GM21825 (cell line): Measurements from ENCODE around the gene ATP6V1C2.
"Not testable (repeated sequence)": the region's sequence is repeated elsewhere in the genome, so short reads cannot be mapped to it uniquely, and the experiment has no call there.

Experiments used
- ATAC-seq: cut with Tn5 transposase; IDR thresholded peaks from one replicate; pipeline ENCODE4 v1.9.1; 2021; ENCODE audit warnings: mild to moderate bottlenecking, moderate library complexity; ENCODE audit not compliant: unreplicated experiment

The ATP6V1C2 gene

GRCh38 chr2:10783421-10783820 lies 62.0 kb downstream of the ATP6V1C2 start:
- ATAC-seq = no peak

GRCh38 chr2:10784719-10785118 lies 63.3 kb downstream of the ATP6V1C2 start:
- ATAC-seq = no peak

- ATAC-seq = no peak
These were observed 63.8 kb downstream of the ATP6V1C2 start for GRCh38 chr2:10785260-10785659.

DNA sequence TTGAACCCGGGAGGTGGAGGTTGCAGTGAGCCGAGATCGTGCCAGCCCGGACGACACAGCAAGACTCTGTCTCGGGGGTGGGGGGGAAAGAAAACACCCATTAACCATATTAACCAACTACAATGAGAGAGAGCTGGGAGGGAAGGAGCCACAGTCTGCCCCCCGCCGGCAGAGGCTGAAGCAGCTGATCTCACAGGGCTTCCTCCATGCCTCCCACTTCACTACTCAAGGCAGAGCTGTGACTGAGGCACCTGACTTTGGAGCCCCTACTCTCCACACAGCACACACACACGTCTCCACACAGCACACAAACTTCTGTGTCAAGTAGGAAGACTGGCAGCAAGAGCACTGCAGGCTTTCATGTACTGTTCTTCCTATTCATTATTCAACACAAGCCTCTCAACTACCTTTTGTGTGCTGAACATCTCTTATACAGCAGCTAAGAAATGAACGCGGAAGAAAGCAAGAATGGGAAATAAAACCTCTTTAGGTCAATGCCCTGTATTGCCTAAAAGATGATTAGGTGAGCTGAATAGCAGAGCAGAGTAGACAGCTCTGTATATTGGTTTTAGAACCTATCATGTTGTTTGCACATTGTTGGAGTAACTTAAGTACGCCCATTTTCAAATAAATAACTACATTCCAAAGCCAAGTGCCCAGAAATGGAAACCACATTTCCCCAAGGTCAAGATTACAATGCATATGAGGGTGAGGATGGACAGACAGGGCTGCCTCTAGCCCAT lies 65.0 kb downstream of the ATP6V1C2 start:
- ATAC-seq = no peak

DNA sequence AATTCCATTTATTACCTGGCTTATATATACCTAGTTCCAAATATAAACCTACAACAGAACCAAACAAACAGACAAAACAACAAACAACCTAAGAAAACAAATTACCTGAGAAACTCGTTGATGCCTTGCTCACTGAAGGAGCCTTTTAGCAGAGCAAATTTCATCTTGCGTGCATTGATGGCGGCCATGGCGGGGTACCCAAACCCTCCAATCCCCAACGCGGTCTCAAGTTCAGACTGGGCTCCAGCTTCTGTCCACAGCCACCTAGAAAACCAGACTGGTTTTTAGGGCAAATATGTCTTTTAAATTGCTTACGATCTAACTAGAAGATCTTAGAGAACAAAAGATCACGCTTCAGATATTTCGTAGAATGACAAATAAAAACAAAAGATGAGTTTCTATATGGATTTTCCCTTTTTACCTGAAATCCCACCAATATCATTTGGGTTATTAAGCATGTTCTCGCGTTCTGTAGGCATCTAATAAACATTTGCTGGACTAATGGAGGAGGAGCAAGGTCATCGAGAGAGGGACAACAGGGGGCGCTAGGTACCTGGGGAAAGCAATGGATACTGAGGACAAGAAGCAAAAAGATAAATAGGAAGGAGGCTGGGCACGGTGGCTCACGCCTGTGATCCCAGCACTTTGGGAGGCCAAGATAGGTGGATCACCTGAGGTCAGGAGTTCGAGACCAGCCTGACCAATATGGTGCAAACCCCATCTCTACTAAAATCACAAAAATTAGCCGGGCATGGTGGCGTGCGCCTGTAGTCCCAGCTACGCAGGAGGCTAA lies 65.9 kb downstream of the ATP6V1C2 start:
- no peak for ATAC-seq

DNA sequence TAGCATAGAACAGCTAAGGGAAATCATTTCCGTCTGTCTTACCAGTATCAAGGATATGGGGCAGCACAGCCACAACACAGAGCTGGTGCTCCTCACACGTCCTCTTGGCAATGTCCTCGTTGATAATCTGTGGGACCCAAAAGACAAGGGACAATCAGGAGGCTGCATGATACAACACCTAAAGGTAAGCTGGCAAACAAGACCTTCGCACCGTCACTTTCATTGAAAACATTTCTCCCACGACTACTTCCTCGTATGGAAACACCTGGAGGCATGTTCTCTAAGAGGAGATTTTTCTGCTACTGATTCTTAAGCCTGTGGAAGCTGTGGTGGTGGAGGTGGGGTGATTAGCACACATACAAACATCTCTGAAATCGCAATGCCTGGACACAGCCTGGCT lies 67.4 kb downstream of the ATP6V1C2 start:
- no peak for ATAC-seq

GRCh38 chr2:10790228-10790973 lies 69.0 kb downstream of the ATP6V1C2 start:
- peak; percentile 66 for ATAC-seq

DNA sequence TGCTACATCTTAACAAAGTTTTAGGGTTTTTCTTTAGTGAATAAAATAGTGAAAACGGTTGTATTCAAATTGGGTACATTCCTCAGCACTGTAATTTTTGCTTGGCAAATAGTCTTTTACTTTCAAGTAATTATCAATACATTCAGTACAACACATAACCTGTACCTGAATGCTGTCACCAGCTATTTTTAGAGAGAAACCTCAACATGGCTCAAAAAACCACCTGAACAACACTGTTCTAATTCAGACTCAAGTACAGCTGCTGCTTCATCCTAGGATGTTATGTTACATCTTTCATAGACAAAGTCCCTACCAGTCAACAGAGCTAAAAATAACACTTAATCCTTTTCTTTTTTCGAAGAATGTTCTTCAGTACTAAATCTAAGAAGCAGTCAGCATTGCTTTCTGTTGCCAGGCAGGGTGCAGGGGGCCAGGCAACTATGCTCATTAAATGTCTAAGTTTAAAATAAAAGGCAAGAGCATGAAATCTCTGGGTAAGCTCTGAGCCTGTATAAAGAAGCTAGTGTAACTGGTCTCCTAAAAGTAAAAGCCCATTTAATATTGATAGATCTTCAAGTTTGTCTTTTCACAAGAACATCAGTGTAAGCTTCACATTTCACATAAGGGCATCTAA lies 70.7 kb downstream of the ATP6V1C2 start:
- ATAC-seq = no peak

GRCh38 chr2:10792660-10793400 lies 71.4 kb downstream of the ATP6V1C2 start:
- no peak for ATAC-seq

GRCh38 chr2:10793816-10794215 lies 72.4 kb downstream of the ATP6V1C2 start:
- no peak for ATAC-seq

GRCh38 chr2:10794876-10795275 lies 73.4 kb downstream of the ATP6V1C2 start:
- no peak for ATAC-seq

- ATAC-seq = no peak
These were observed 74.1 kb downstream of the ATP6V1C2 start for GRCh38 chr2:10795508-10796046.

DNA sequence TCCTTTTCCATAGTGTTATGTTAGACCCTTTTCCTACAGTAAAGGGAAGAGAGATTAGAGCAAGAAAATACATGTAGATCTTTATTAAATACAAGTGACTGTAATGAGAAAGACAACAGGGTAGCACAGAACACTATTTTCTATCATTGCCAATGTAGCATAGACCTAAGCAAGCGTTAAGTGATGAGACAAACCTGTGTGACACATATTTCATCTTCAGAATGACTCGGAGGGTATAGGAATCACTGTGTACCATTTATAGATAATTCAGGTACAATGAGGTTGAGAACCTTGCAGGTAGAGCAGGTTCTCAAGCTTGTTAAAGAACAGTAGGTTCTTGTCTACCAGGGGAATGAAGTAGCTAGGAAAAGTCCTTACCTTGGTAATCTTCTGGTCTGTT lies 75.3 kb downstream of the ATP6V1C2 start:
- no peak for ATAC-seq

GRCh38 chr2:10798783-10799182 lies 77.4 kb downstream of the ATP6V1C2 start:
- ATAC-seq = no peak

DNA sequence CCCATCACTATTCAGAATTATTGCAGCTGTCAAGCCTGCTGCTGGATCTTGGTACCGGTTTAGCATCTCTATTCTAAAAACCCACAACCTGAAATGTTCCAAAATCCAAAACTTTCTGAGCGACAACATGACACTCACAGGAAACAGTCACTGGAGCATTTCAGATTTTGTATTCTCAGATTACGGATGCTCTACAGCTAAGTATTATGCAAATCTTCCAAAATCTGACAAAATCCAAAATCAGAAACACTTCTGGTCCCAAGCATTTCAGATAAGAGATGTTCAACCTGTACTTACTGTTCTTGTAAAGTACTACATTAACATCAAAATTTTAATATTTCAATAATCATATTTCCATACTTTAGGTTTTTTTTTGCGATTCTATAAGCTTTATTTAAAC lies 78.7 kb downstream of the ATP6V1C2 start:
- ATAC-seq = no peak

DNA sequence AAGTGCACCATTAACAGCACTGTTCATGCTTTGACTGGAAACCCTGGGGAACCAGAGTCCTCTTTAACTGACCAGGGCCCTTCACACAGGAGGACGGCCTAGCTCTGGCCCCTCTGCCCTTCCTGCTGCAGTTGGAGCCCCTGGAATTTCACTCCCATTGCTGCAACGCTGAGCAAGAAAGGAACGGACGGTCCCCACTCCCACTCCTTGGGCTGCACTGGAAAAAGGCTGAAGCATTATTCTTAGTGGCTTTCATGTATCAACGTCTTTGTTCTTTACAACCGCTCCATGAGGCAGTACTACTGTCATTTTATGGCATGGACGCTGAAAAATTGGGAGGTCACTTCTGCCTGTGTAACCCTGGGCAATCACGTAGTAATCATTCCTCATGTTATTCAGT lies 81.2 kb downstream of the ATP6V1C2 start:
- no peak for ATAC-seq

DNA sequence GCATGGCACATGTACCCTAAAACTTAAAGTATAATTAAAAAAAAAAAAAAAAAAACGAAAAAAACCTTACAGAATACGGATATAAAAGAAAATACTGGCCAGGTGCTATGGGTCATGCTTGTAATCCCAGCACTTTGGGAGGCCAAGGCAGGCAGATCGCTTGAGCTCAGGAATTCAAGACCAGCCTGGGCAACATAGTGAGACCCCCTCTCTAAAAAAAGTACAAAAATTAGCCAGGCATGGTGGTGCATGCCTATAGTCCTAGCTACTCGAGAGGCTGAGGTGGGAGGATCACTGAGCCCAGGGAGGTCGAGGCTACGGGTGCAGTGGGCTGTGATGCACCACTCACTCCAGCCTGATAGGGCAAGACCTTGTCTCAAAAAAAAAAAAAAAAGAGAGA lies 84.6 kb downstream of the ATP6V1C2 start:
- ATAC-seq = not testable (repeated sequence)

- no peak for ATAC-seq
These were observed 85.1 kb downstream of the ATP6V1C2 start for GRCh38 chr2:10806543-10806942.

GRCh38 chr2:10810202-10811161 lies 89.1 kb downstream of the ATP6V1C2 start:
- peak; percentile 24 for ATAC-seq
